IPS DF 19.7 (cell line): ENCODE measurements around the gene MYH10.
"Not testable (repeated sequence)": the region's sequence is repeated elsewhere in the genome, so short reads cannot be mapped to it uniquely, and the experiment has no call there.

ENCODE experiments used
- DNase-seq: peaks from one replicate; pipeline ENCODE4 v3.0.0-alpha.2; 2013; ENCODE audit warnings: low read depth, low spot score

MYH10 gene

GRCh38 chr17:8630227-8630801 is at the start of gene MYH10:
Gene MYH10 (minus strand): TSS chr17:8630725. CDS start chr17:8623246, 7,479 bp downstream.
- DNase-seq, result no peak

- no peak for DNase-seq
Measured at GRCh38 chr17:8679126-8679525, 48.6 kb upstream of the MYH10 start.

GRCh38 chr17:8675306-8675705 is 44.8 kb upstream of the MYH10 start:
- DNase-seq, result no peak

- DNase-seq, result no peak
Measured at GRCh38 chr17:8674344-8675305, 44.1 kb upstream of the MYH10 start.

GRCh38 chr17:8673612-8674011 is 43.1 kb upstream of the MYH10 start:
- no peak for DNase-seq

GRCh38 chr17:8672326-8672725 is 41.8 kb upstream of the MYH10 start:
- no peak for DNase-seq

- no peak for DNase-seq
Measured at GRCh38 chr17:8670421-8670820, 39.9 kb upstream of the MYH10 start.

- no peak for DNase-seq
Measured at GRCh38 chr17:8668176-8668740, 37.7 kb upstream of the MYH10 start.

GRCh38 chr17:8667421-8667820 is 36.9 kb upstream of the MYH10 start:
- DNase-seq, result no peak

GRCh38 chr17:8665684-8666083 is 35.2 kb upstream of the MYH10 start:
- no peak for DNase-seq

- no peak for DNase-seq
Measured at GRCh38 chr17:8664456-8665126, 34.1 kb upstream of the MYH10 start.

- no peak for DNase-seq
Measured at GRCh38 chr17:8662973-8663372, 32.4 kb upstream of the MYH10 start.

- no peak for DNase-seq
Measured at GRCh38 chr17:8662076-8662831, 31.7 kb upstream of the MYH10 start.

- not testable (repeated sequence) for DNase-seq
Measured at GRCh38 chr17:8660709-8661108, 30.2 kb upstream of the MYH10 start.

GRCh38 chr17:8659758-8660410 is 29.4 kb upstream of the MYH10 start:
- DNase-seq, result no peak

- no peak for DNase-seq
Measured at GRCh38 chr17:8658810-8659209, 28.3 kb upstream of the MYH10 start.

GRCh38 chr17:8656693-8657092 is 26.2 kb upstream of the MYH10 start:
- DNase-seq, result no peak

GRCh38 chr17:8654822-8655221 is 24.3 kb upstream of the MYH10 start:
- no peak for DNase-seq

GRCh38 chr17:8651013-8651412 is 20.5 kb upstream of the MYH10 start:
- no peak for DNase-seq

GRCh38 chr17:8650119-8650499 is 19.6 kb upstream of the MYH10 start:
- DNase-seq, result no peak
